GM23338 (cell line): ENCODE results near the gene RBKS. TPM values are rescaled to one million over a fixed set of nuclear protein-coding genes. Genes with fewer than 3 reads are reported as not detected.

Experiments used
- ATAC-seq: fragments of 200-7000 bp; cut with Tn5 transposase; 3 replicates; pipeline ENCODE4 v1.9.1; 2020
- DNase-seq: peaks from one replicate; pipeline ENCODE4 v3.0.0-alpha.2; 2015; ENCODE audit warnings: low spot score
- H2AFZ ChIP-seq: fragments of 200-600 bp; sonication (generic); 2 replicates; pipeline ENCODE4 v1.8.0; 2016; ENCODE audit warnings: antibody characterized with exemption, mild to moderate bottlenecking, moderate library complexity
- H3F3A ChIP-seq: fragments of 200-600 bp; sonication (generic); replicated peaks from 2 replicates; pipeline ENCODE4 v1.8.0; 2017; ENCODE audit warnings: antibody characterized with exemption, mixed run types, low read depth
- H3K27ac ChIP-seq: fragments of 200-600 bp; sonication (generic); 2 replicates; pipeline ENCODE4 v1.6.1; 2016; ENCODE audit warnings: low read depth
- H3K27me3 ChIP-seq: fragments of 200-600 bp; sonication (generic); 2 replicates; pipeline ENCODE4 v1.8.0; 2016; ENCODE audit warnings: mild to moderate bottlenecking, mixed run types, moderate library complexity; ENCODE audit not compliant: insufficient read depth
- H3K36me3 ChIP-seq: fragments of 200-600 bp; sonication (generic); 2 replicates; pipeline ENCODE4 v1.8.0; 2016; ENCODE audit warnings: mild to moderate bottlenecking; ENCODE audit not compliant: insufficient read depth
- H3K4me1 ChIP-seq: fragments of 200-600 bp; sonication (generic); 2 replicates; pipeline ENCODE4 v1.8.0; 2016; ENCODE audit warnings: mild to moderate bottlenecking, moderate library complexity; ENCODE audit not compliant: insufficient read depth
- H3K4me2 ChIP-seq: fragments of 200-600 bp; sonication (generic); 2 replicates; pipeline ENCODE4 v1.7.1; 2017; ENCODE audit warnings: mixed run types
- H3K4me3 ChIP-seq: fragments of 200-600 bp; sonication (generic); 2 replicates; pipeline ENCODE4 v1.6.1; 2016; ENCODE audit warnings: mixed run types
- H3K79me2 ChIP-seq: fragments of 200-600 bp; sonication (generic); replicated peaks from 2 replicates; pipeline ENCODE4 v1.8.0; 2017; ENCODE audit warnings: mild to moderate bottlenecking; ENCODE audit not compliant: insufficient read depth
- H3K9me2 ChIP-seq: fragments of 200-600 bp; sonication (generic); 2 replicates; pipeline ENCODE4 v1.8.0; 2017; ENCODE audit not compliant: insufficient read depth
- H4K20me1 ChIP-seq: fragments of 200-600 bp; sonication (generic); replicated peaks from 2 replicates; pipeline ENCODE4 v1.8.0; 2017; ENCODE audit warnings: mild to moderate bottlenecking; ENCODE audit not compliant: insufficient read depth
- H3K27ac Mint-ChIP-seq: 2 replicates; pipeline ENCODE4 v1.8.0; 2020; ENCODE audit warnings: inconsistent platforms, mild to moderate bottlenecking, moderate library complexity, mixed read lengths
- H3K27me3 Mint-ChIP-seq: 3 replicates; pipeline ENCODE4 v1.8.0; 2022; ENCODE audit warnings: low read depth, mild to moderate bottlenecking, moderate library complexity, mixed read lengths, inconsistent platforms; ENCODE audit not compliant: insufficient read depth, poor library complexity
- H3K36me3 Mint-ChIP-seq: 3 replicates; pipeline ENCODE4 v1.8.0; 2021; ENCODE audit warnings: low read depth, mild to moderate bottlenecking, inconsistent platforms, moderate library complexity, mixed read lengths
- H3K4me1 Mint-ChIP-seq: 3 replicates; pipeline ENCODE4 v1.8.0; 2020; ENCODE audit warnings: mild to moderate bottlenecking, inconsistent platforms, mixed read lengths
- H3K4me3 Mint-ChIP-seq: 3 replicates; pipeline ENCODE4 v1.8.0; 2021; ENCODE audit warnings: moderate library complexity, mild to moderate bottlenecking, inconsistent platforms, mixed read lengths
- H3K9me3 Mint-ChIP-seq: 3 replicates; pipeline ENCODE4 v1.8.0; 2020; ENCODE audit warnings: moderate library complexity, mild to moderate bottlenecking, inconsistent platforms, mixed read lengths
- CREB1 ChIP-seq: fragments of 250-450 bp; sonication (Bioruptor Pico); IDR thresholded peaks from 2 replicates; pipeline ENCODE4 v1.5.0; 2020; ENCODE audit warnings: low read depth, mild to moderate bottlenecking, moderate library complexity
- CTCF ChIP-seq, 2 experiments: fragments of 200-600 bp in 1 of 2; sonication (generic) in 1 of 2; conservative IDR thresholded peaks; 2 replicates each; pipeline versions ENCODE4 v1.5.1 to v1.6.1; 2016 to 2017; ENCODE audit warnings: antibody characterized with exemption in 2 of 2, low read depth in 2 of 2, mild to moderate bottlenecking in 2 of 2, moderate library complexity in 1 of 2
- ETS1 ChIP-seq: IDR thresholded peaks from 2 replicates; pipeline ENCODE4 v1.6.1; 2016; ENCODE audit warnings: antibody characterized with exemption
- EZH2 ChIP-seq: fragments of 200-600 bp; sonication (generic); IDR thresholded peaks from one replicate; pipeline ENCODE4 v1.8.0; 2017; ENCODE audit warnings: antibody characterized with exemption, mild to moderate bottlenecking, low read depth; ENCODE audit not compliant: unreplicated experiment
- EZH2phosphoT487 ChIP-seq: fragments of 200-600 bp; sonication (generic); IDR thresholded peaks from one replicate; pipeline ENCODE4 v1.8.1; 2018; ENCODE audit warnings: antibody characterized with exemption; ENCODE audit not compliant: unreplicated experiment
- JUNB ChIP-seq: IDR thresholded peaks from one replicate; pipeline ENCODE4 v1.6.1; 2016; ENCODE audit warnings: antibody characterized with exemption; ENCODE audit not compliant: unreplicated experiment
- NANOG ChIP-seq: IDR thresholded peaks from 2 replicates; pipeline ENCODE4 v1.6.1; 2016; ENCODE audit warnings: antibody characterized with exemption, borderline replicate concordance
- REST ChIP-seq: IDR thresholded peaks from one replicate; pipeline ENCODE4 v1.6.1; 2018; ENCODE audit warnings: antibody characterized with exemption; ENCODE audit not compliant: unreplicated experiment
- STAT1 ChIP-seq: IDR thresholded peaks from one replicate; pipeline ENCODE4 v1.6.1; 2016; ENCODE audit warnings: antibody characterized with exemption; ENCODE audit not compliant: unreplicated experiment
- ZNF114 ChIP-seq: fragments of 250-450 bp; sonication (Bioruptor Pico); IDR thresholded peaks from 2 replicates; pipeline ENCODE4 v1.5.0; 2020; ENCODE audit warnings: mild to moderate bottlenecking, moderate library complexity
- ZNF331 ChIP-seq: fragments of 250-450 bp; sonication (Bioruptor Pico); IDR thresholded peaks from 2 replicates; pipeline ENCODE4 v1.5.0; 2020; ENCODE audit warnings: low read depth, mild to moderate bottlenecking, moderate library complexity
- polyA plus RNA-seq: library from polyadenylated mRNA; unstranded; fragments of >200 nt; fragmentation: Nextera tagmentation; extraction: Ambion mirVana; gene quantifications from 2 replicates; pipeline ENCODE4 v1.2.1, GENCODE V29; 2016
- total RNA-seq: library from RNA; depleted of rRNA; stranded (reverse); fragments of >200 nt; shearing (Covaris generic); gene quantifications from 2 replicates; pipeline ENCODE4 v1.2.3, GENCODE V29; 2014

Gene RBKS
- total and polyA plus RNA-seq, 2 experiments from 2014 or later = 1.3 to 1.5 TPM

GRCh38 chr2:27856956-27857355 is 33.2 kb downstream of the RBKS start:
- Histone ChIP-seq H3K36me3 (no peaks in the 10 kb centered on the region; the same call in 1 of the 2 replicates), H3K4me2 (no peak overlapping the region), H3K79me2 (no peaks in the 10 kb centered on the region), H3K4me1 (no peaks in the 10 kb centered on the region), H3K27ac (no peak overlapping the region), H3K9me2 (0 out of 2 replicates have a peak, but pooled peaks cover 6% of the 10 kb centered on the region), H4K20me1 (no peaks in the 10 kb centered on the region), H3K27me3 (no peaks in the 10 kb centered on the region), H2AFZ (no peak overlapping the region), H3K4me3 (no peak overlapping the region), H3F3A (no peaks in the 10 kb centered on the region)
- ATAC-seq = no peak
- Mint-ChIP-seq H3K27me3 (no peaks in the 10 kb centered on the region), H3K4me3 (no peak overlapping the region), H3K36me3 (no peaks in the 10 kb centered on the region), H3K9me3 (peaks cover 29% of the 10 kb centered on the region; the same call in 2 of the 3 replicates), H3K27ac (no peak overlapping the region), H3K4me1 (no peaks in the 10 kb centered on the region)
- no peak for DNase-seq
- TF ChIP-seq JUNB (no peak), ETS1 (no peak), STAT1 (no peak), NANOG (no peak), EZH2phosphoT487 (no peak), ZNF114 (CRISPR knock-in tag) (no peak), EZH2 (no peak), ZNF331 (no peak), CREB1 (CRISPR knock-in tag) (no peak), CTCF (conservative IDR thresholded peaks at IDR 0.05; ENCODE audit: low read depth in 2 of 2) (no peak)

GRCh38 chr2:27856386-27856785 is 33.8 kb downstream of the RBKS start:
- DNase-seq = no peak
- H3K27ac ChIP-seq = no peak overlapping the region
- H3K79me2 ChIP-seq = no peaks in the 10 kb centered on the region
- no peaks in the 10 kb centered on the region for H3K4me1 ChIP-seq
- H3K9me2 ChIP-seq = 0 out of 2 replicates have a peak, but pooled peaks cover 6% of the 10 kb centered on the region
- H4K20me1 ChIP-seq = no peaks in the 10 kb centered on the region
- no peak overlapping the region for H3K27ac Mint-ChIP-seq
- no peak overlapping the region for H3K4me3 Mint-ChIP-seq
- no peaks in the 10 kb centered on the region for H3K36me3 Mint-ChIP-seq
- H3K9me3 Mint-ChIP-seq = peaks cover 29% of the 10 kb centered on the region; the same call in 2 of the 3 replicates
- H3F3A ChIP-seq = no peaks in the 10 kb centered on the region
- H3K4me2 ChIP-seq = no peak overlapping the region
- no peaks in the 10 kb centered on the region for H3K27me3 Mint-ChIP-seq
- ATAC-seq = no peak
- no peak for TF ChIP-seq REST
- TF ChIP-seq STAT1 = no peak
- no peak for TF ChIP-seq EZH2
- H3K36me3 ChIP-seq = no peaks in the 10 kb centered on the region; the same call in 1 of the 2 replicates
- H3K27me3 ChIP-seq = no peaks in the 10 kb centered on the region
- no peak overlapping the region for H2AFZ ChIP-seq
- H3K4me1 Mint-ChIP-seq = no peaks in the 10 kb centered on the region
- H3K4me3 ChIP-seq = no peak overlapping the region
